GM21367 (cell line): ENCODE data around the gene SYT6.
"Not testable (repeated sequence)": the region's sequence is repeated elsewhere in the genome, so short reads cannot be mapped to it uniquely, and the experiment has no call there.

Experiments used
- ATAC-seq: cut with Tn5 transposase; IDR thresholded peaks from one replicate; pipeline ENCODE4 v1.9.1; 2021; ENCODE audit not compliant: unreplicated experiment

SYT6 gene

DNA sequence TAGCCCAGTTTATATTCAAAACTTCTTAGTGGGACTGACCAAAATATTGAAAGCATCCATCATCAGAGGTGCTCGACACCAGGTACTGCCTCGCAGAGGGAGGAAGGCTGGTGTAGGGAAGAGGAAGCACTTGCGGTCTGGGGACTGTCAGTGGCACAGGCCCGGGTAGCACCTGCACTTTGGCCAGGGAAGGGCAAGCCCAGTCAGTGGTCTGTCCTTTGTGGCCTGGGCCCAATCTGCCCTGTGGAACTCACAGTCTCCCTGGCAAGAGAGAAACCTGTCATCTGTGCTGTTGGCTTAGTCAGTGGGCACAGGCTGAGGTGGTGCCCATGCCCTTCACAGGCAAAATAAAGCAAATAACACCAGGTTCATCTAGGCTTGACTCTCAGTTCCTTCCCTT lies 77.4 kb downstream of the SYT6 start:
- no peak for ATAC-seq

DNA sequence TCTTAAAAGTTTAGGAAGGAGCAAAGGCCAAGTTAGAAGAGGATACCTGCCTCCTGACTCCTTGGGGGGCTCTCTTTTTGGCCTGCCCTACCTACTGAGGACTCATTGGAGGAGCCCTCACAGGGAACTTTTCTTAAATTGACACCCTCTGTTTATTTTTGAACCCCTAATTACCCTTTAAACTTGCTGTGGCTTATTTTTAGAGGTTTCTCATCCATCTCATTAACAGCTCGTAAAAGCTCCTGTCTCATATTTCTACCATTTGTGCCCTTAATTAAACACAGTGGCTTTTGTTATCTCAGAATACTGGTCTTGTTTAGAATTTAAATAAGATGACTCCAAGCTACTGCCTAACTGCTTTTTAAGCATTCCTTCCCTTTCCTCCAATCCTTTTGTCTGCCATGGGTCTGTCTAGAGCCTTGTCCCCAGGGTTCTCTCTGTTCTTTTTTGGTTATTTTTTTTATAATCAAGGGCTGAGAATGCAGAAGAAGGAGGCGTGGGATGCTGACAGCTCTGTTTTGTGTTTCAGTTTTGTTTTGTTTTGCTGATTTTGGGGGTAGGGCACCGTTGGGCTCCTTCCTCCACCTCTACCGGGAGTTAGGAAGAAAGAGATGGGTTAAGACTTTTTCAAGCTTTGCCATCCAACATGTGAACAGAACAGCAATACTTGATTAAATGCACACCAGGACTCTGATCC lies 78.0 kb downstream of the SYT6 start:
- ATAC-seq, result no peak

DNA sequence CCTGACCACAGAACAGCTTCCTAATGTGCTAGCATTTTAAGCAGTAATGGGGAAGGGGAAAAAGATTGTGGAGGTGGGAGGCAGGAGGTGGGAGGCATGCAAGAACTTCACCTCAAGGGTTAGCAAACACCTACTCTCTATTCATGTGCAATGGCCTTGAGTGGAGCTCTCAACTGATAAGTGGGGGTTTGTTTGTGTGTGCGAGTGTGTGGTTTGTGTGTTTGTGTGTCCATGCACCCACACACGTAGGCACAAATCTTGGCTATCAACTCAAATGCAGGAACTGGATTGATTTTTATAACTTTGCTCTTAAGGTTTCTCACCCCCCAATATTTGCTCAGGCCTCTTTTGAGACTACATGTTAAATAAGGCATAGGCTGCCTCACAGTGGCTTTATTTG lies 78.6 kb downstream of the SYT6 start:
- no peak for ATAC-seq

DNA sequence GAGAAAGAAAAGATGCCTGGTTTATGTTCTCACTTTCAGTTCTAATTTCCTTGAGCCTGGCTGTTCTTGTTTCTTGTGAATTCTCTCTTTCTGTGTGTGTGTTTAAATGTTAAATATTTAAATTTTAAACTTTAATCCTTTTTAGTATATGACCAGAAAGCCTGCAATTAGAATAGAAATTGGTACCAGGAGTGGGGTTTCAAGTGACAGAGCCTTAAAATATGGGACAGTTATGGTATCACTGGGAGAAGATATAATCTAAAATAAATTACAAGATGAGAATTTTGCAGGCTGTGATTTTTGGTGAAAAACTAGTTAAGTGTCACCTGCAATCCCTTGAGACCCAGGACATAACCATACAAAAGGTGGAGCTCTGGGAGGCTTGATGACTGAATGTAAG lies 81.4 kb downstream of the SYT6 start:
- no peak for ATAC-seq

DNA sequence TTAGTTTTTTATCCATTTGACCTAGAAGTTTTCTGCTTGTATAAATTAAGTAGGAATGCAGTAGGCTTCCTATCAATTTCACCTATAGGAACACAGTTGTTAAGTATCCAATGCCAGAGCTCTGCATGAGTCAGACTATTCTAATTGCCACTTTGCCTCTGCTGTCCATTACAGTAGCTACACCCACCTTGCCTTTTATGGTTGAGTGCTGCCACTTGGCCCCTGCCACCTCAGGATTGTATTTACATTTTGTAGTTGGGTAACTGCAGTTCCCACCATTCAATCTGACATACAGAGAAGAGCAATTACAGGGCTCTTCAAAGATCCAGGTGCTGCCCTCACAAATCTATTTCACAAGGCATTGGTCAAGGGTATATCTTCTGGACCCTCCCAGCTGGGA lies 83.9 kb downstream of the SYT6 start:
- not testable (repeated sequence) for ATAC-seq

DNA sequence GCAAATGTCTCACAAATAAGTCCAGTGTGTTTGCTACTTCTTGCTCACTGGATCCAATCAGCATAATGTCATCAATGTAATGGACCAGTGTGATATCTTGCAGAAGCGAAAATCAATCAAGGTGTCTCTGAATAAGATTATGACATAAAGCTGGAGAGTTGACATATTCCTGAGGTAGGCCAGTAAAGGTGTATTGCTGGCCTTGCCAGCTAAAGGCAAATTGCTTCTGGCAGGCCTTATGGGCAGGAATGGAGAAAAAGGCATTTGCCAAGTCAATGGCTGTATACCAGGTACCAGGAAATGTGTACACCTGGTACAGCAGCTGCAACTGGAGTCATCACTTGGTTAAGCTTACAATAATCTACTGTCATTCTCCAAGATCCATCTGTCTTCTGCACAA lies 85.0 kb downstream of the SYT6 start:
- not testable (repeated sequence) for ATAC-seq

DNA sequence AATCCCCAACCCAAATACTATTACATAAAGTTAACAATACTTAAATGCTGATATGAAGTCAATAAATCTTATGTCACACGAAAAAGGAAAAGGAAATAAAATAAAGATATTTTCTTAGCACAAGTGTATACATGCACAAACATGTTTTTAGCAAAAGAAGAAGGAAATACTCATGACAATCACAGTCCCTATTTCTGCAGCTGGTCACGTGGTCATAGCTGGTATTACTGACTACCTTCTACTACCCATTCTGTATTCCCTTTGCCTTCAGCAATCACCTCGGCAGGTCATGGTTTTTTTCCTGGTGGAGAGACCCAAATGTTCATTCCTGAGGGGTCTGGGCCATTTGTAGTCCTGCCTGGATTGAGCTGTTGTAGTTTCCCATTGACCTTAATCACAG lies 88.0 kb downstream of the SYT6 start:
- not testable (repeated sequence) for ATAC-seq

DNA sequence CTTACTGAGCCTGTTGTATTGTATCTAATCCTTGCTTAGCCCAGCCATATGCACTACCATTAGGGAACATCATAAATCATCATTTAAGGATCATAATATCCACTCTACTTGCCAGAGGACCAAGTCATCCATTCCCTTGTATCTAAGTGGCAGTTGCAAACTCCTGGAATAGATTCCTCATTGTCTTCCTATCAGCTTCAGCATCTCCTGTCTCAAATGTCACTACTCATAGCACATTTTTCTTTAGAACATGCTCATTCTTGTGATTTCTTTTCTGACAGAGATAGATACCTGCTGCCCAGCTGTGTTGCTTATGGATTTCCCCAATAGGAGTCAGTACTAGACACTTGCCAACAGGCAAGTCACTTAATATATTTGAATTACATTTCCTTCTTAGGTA lies 90.1 kb downstream of the SYT6 start:
- no peak for ATAC-seq

DNA sequence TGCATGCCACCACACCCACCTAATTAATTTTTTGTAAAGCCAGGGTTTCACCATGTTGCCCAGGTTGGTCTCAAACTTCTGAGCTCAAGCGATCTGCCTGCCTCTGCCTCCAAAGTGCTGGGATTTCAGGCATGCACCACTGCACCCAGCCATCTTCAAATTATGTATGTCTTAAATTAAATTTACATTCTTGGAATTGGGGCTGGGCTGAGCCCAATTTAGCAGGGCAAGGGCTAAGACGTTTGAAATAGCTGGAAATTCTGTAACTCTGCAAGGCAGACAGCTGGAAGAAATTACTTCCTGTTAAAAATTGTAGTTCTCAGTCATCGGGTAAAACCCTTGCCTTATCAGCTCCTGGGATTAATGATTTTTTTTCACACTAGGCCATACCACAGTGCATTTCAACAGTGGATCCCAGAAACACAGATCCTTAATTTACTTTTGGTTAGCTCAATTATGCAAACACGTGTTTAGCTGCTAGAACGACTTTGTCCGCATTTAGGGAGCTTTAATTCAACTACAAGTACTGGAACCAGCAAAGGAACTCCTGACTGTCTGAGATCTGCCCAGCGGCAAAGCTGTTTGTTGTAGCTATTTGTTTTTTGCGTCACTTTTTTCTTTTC lies 91.1 kb downstream of the SYT6 start:
- no peak for ATAC-seq

DNA sequence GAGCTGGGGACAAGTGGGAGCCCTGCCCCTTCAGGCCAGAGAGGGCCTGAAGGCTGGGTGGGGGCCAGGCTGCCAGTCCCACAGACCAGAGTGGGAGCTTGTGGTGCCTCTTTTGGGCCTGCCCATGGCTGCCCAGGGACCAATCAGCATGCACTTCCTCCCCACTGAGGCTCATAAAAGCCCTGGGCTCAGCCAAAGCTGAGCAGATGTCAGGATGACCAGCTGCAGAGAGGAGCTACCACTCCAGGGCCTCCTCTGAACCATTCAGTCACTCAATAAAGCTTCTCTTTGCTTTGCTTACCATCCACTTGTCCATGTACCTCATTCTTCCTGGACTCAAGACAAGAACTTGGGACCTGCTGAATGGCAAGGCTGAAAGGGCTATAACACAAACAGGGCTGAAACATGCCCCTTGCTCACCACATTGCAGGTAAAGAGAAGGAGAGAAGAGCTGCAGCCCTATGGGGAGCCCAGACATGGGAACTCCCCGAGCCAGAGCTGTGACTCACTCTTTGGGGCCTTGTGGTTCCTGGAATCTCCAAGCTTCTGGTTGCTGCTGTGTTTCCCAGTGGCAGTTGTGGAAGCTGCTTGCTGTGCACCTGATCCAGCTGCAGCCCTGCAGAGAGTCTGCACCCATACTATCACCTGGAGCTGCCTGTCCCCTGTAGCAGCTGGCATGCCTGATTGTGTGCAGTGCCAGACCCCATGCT lies 92.4 kb downstream of the SYT6 start:
- no peak for ATAC-seq

DNA sequence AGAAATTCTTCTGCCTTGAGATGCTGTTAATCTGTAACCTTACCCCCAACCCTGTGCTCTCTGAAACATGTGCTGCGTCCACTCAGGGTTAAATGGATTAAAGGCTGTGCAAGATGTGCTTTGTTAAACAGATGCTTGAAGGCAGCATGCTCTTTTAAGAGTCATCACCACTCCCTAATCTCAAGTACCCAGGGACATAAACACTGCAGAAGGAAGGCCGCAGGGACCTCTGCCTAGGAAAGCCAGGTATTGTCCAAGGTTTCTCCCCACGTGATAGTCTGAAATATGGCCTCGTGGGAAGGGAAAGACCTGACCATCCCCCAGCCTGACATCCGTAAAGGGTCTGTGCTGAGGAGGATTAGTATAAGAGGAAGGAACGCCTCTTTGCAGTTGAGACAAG lies 95.4 kb downstream of the SYT6 start:
- ATAC-seq, result not testable (repeated sequence)

DNA sequence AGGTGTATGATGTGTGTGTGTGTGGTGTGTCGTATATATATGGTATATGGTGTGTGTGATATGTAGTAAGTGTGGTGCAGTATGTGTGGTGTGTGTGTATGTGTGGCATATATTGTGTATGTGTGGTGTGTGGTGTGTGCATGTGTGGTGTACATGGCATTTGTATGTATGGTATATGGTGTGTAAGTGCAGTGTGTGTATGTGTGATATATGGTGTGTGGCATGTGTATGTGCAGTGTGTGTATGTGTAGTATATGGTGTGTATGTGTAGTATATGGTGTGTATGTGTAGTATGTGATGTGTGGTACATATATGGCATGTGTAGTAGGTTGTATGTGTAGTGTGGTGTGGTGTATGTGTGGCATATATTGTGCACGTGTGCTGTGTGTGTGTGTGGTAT lies 99.5 kb downstream of the SYT6 start:
- no peak for ATAC-seq

DNA sequence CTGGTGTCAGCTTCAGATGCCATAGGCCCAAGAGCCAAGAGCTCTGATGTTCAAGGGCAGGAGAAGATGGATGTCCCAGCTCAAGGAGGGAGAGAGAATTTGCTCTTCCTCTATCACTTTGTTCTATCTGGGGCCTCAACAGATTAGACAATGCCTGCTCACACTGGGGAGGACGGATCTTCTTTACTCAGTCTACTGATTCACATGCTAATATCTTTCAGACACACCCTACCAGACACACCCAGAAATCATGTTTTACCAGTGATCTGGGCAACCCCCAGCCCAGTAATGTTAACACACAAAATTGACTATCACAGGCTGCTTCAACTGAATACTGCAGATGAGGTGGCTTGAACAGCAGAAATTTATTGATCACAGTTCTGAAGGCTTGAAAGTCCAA lies 105.4 kb downstream of the SYT6 start:
- no peak for ATAC-seq

DNA sequence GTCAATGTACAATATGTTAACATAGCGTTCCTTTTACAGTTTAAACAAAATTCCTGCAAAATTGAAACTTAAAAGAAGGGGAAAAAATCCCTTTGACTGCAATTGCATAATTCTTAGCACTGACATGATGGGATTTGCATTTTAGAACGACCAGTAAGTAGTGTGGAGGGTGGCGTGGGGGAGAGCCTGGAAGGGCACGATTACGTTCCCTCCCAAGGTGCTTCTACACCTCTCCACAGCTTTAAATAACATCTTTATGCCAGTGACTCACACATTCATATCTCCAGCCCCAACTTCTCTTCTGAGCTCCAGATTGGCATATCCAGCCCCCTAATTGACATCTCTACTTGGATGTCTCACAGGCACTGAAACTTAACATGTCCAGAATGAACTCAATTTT lies 110.1 kb downstream of the SYT6 start:
- ATAC-seq, result no peak

DNA sequence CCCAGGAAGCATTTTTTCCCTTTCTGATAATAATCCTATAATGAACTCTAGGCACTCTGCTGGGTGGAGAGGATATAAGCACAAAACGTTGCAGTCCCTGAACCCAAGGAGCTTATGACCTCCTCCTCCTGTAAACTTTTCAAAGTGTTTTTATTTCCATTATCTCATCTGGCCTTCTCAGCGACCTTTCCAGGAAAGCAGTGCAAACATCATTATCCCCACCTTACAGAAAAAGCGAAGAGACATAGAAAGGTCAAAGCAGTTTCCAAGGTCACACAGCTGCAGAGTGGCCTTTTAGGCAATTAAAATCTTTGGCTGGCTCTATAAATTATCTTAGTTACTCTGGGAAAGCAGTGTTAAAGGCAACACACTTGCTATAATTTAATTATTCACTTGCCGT lies 110.6 kb downstream of the SYT6 start:
- no peak for ATAC-seq

DNA sequence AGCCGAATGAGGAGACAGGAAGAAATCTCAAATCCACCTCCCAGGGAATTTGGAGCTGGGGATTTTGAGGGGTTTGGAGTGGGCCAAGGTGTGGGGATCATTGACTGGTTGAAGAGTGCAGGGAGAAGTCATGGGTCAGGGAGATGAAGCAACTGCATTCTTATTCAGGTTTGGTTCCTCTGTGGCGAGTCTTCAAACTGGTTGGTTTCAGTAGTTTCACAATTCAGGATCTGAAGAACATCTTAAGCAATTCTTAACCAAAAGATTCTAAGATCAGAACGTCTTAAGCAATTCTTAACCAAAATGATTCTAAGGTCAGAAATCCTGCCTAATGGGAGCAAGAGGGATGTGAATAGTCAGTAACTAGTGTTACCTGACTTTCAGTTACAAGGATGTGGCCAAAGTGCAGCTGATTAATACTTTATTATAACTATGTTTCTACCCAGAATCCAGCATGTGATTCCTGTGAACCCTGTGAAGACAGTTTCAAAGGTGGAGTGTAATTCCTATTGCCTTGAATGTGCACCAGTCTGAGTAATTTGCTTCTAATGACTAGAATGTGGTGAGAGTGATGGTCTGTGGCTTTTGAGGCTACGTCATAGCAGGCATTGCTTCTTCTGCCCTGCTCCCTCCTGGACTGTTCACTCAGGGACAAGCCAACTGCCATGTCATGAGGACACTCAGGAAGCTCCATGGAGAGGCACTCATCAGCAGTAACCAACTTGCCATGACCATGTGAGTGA lies 113.2 kb downstream of the SYT6 start:
- no peak for ATAC-seq
